Measurements from ENCODE around the gene SAFB2. TPM values are rescaled to one million over a fixed set of nuclear protein-coding genes. Genes with fewer than 3 reads are reported as not detected.
A peak's percentile ranks its signal among the peaks of the same experiment; 100 is the strongest.

SAFB2 gene
- total RNA-seq, 1 donor from 2014 or later = 70.9 TPM

DNA sequence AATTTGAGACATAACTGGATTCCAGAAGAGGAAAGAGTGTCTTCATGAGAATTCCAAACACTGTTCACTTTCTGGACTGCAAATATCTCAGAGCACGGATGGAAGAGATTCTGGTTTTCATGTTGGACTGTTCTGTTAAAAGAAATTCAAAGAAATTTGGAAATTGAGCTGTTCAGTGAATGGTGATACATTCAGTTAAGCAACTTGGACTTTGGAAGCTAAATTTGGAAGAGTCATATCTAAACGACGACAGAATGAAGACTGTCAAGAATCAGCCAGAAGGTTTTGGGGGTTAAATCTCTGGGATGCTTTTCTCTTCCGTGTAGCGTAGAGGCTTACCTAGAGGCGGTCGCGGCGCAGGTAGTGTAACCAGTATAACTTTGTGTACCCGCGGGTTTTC is 25.9 kb upstream of the SAFB2 start:
- TF ChIP-seq, protein P1, sequence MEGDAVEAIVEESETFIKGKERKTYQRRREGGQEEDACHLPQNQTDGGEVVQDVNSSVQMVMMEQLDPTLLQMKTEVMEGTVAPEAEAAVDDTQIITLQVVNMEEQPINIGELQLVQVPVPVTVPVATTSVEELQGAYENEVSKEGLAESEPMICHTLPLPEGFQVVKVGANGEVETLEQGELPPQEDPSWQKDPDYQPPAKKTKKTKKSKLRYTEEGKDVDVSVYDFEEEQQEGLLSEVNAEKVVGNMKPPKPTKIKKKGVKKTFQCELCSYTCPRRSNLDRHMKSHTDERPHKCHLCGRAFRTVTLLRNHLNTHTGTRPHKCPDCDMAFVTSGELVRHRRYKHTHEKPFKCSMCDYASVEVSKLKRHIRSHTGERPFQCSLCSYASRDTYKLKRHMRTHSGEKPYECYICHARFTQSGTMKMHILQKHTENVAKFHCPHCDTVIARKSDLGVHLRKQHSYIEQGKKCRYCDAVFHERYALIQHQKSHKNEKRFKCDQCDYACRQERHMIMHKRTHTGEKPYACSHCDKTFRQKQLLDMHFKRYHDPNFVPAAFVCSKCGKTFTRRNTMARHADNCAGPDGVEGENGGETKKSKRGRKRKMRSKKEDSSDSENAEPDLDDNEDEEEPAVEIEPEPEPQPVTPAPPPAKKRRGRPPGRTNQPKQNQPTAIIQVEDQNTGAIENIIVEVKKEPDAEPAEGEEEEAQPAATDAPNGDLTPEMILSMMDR (IDR thresholded peaks at IDR 0.05; ENCODE audit: partially characterized antibody, unreplicated experiment) = no peak
- H3K4me1 Mint-ChIP-seq (ENCODE audit: low read depth, unreplicated experiment) = peaks cover 16% of the 10 kb centered on the region
- no peak for DNase-seq
- no peak overlapping the region for H3K4me3 Mint-ChIP-seq (ENCODE audit: unreplicated experiment)
- peaks cover 2% of the 10 kb centered on the region for H3K27me3 Mint-ChIP-seq (ENCODE audit: unreplicated experiment)
- peak overlapping the region; percentile 66 for H3K27ac Mint-ChIP-seq (ENCODE audit: unreplicated experiment)
- H3K9me3 Mint-ChIP-seq (ENCODE audit: unreplicated experiment) = no peaks in the 10 kb centered on the region
- H3K36me3 Mint-ChIP-seq (ENCODE audit: unreplicated experiment) = no peaks in the 10 kb centered on the region

- DNase-seq = no peak
- Mint-ChIP-seq H3K4me3 (ENCODE audit: unreplicated experiment) (no peak overlapping the region), H3K27ac (ENCODE audit: unreplicated experiment) (no peak overlapping the region), H3K27me3 (ENCODE audit: unreplicated experiment) (peaks cover 2% of the 10 kb centered on the region), H3K36me3 (ENCODE audit: unreplicated experiment) (no peaks in the 10 kb centered on the region), H3K9me3 (ENCODE audit: unreplicated experiment) (no peaks in the 10 kb centered on the region), H3K4me1 (ENCODE audit: low read depth, unreplicated experiment) (peaks cover 8% of the 10 kb centered on the region)
- TF ChIP-seq, protein P1 (IDR thresholded peaks at IDR 0.05; ENCODE audit: partially characterized antibody, unreplicated experiment) = no peak
These were observed 24.1 kb upstream of the SAFB2 start for GRCh38 chr19:5646703-5647102.

- H3K4me3 Mint-ChIP-seq (ENCODE audit: unreplicated experiment) = no peak overlapping the region
These were observed 22.8 kb upstream of the SAFB2 start for GRCh38 chr19:5645409-5645808.

DNA sequence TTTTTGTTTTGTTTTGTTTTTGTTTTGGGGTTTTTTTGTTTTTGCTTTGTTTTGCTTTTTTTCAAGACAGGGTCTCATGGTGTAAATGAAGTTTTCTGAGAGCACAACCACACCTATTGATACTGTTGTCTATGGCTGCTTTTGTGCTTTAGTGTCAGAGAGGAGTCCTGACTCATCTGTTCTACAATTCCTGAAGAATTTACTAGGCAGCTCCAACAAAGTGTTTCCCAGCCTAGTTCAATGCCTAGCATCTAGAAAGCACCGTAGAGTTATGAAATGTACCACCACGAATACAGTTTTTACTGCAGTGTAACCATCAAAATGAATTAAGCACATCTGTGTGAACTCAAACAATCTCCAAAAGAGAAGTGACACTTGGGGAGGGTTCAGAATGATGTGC is 21.5 kb upstream of the SAFB2 start:
- Mint-ChIP-seq H3K27me3 (ENCODE audit: unreplicated experiment) (peaks cover 2% of the 10 kb centered on the region), H3K4me3 (ENCODE audit: unreplicated experiment) (no peak overlapping the region), H3K4me1 (ENCODE audit: low read depth, unreplicated experiment) (peaks cover 9% of the 10 kb centered on the region), H3K36me3 (ENCODE audit: unreplicated experiment) (no peaks in the 10 kb centered on the region), H3K9me3 (ENCODE audit: unreplicated experiment) (no peaks in the 10 kb centered on the region), H3K27ac (ENCODE audit: unreplicated experiment) (peak overlapping the region; percentile 71)
- DNase-seq = no peak
- TF ChIP-seq, protein P1 (IDR thresholded peaks at IDR 0.05; ENCODE audit: partially characterized antibody, unreplicated experiment) = no peak

More at GRCh38 chr19:5645409-5645808, 22.8 kb upstream of the SAFB2 start:
- H3K27ac Mint-ChIP-seq (ENCODE audit: unreplicated experiment) = peak overlapping the region; percentile 73
- DNase-seq = no peak
- H3K9me3 Mint-ChIP-seq (ENCODE audit: unreplicated experiment) = no peaks in the 10 kb centered on the region
- TF ChIP-seq, protein P1 (IDR thresholded peaks at IDR 0.05; ENCODE audit: partially characterized antibody, unreplicated experiment) = no peak
- H3K4me1 Mint-ChIP-seq (ENCODE audit: low read depth, unreplicated experiment) = peaks cover 9% of the 10 kb centered on the region
- peaks cover 2% of the 10 kb centered on the region for H3K27me3 Mint-ChIP-seq (ENCODE audit: unreplicated experiment)
- no peaks in the 10 kb centered on the region for H3K36me3 Mint-ChIP-seq (ENCODE audit: unreplicated experiment)

DNA sequence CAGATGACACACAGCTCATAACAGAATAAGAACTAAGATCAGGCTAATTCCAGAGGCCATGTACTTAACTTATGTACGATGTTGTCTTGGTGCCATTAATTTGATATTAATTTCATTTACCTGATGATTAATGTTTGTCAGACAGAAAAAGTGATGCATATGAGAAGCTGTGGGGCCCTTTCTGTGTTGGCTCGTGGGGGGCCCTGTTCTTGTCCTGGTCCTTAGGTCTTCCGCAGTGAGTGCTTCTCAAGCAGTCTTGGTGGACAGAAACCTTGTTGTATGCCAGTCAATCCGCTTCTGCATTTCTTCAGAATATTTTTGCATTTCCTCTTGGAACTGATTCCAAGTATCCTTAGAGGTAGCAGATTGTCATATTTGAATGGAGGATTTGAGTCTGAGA is 20.5 kb upstream of the SAFB2 start:
- H3K27me3 Mint-ChIP-seq (ENCODE audit: unreplicated experiment) = peaks cover 2% of the 10 kb centered on the region
- H3K27ac Mint-ChIP-seq (ENCODE audit: unreplicated experiment) = no peak overlapping the region
- H3K9me3 Mint-ChIP-seq (ENCODE audit: unreplicated experiment) = no peaks in the 10 kb centered on the region
- no peaks in the 10 kb centered on the region for H3K36me3 Mint-ChIP-seq (ENCODE audit: unreplicated experiment)
- H3K4me3 Mint-ChIP-seq (ENCODE audit: unreplicated experiment) = no peak overlapping the region
- DNase-seq = no peak
- H3K4me1 Mint-ChIP-seq (ENCODE audit: low read depth, unreplicated experiment) = peaks cover 9% of the 10 kb centered on the region
- TF ChIP-seq, protein P1 (IDR thresholded peaks at IDR 0.05; ENCODE audit: partially characterized antibody, unreplicated experiment) = no peak

Data from glutamatergic neuron (in vitro differentiated cells).